HG03066 (cell line): ENCODE results near the gene SEMA5A.

ENCODE experiments used
- ATAC-seq: cut with Tn5 transposase; IDR thresholded peaks from one replicate; pipeline ENCODE4 v1.9.1; 2021; ENCODE audit warnings: low read depth; ENCODE audit not compliant: unreplicated experiment

The SEMA5A gene

GRCh38 chr5:9339206-9339818 is 206.6 kb downstream of the SEMA5A start:
- no peak for ATAC-seq

GRCh38 chr5:9338796-9339195 is 207.1 kb downstream of the SEMA5A start:
- no peak for ATAC-seq

- no peak for ATAC-seq
These were observed 207.8 kb downstream of the SEMA5A start for GRCh38 chr5:9337928-9338595.

- no peak for ATAC-seq
These were observed 209.9 kb downstream of the SEMA5A start for GRCh38 chr5:9335754-9336495.

GRCh38 chr5:9335269-9335668 is 210.6 kb downstream of the SEMA5A start:
- no peak for ATAC-seq

- ATAC-seq: no peak
These were observed 213.8 kb downstream of the SEMA5A start for GRCh38 chr5:9332026-9332425.

GRCh38 chr5:9331372-9331771 is 214.5 kb downstream of the SEMA5A start:
- no peak for ATAC-seq

- ATAC-seq: no peak
These were observed 216.8 kb downstream of the SEMA5A start for GRCh38 chr5:9329125-9329524.

GRCh38 chr5:9325549-9325948 is 220.3 kb downstream of the SEMA5A start:
- no peak for ATAC-seq

GRCh38 chr5:9324348-9325077 is 221.4 kb downstream of the SEMA5A start:
- no peak for ATAC-seq

GRCh38 chr5:9320652-9321051 is 225.2 kb downstream of the SEMA5A start:
- no peak for ATAC-seq

- no peak for ATAC-seq
These were observed 227.8 kb downstream of the SEMA5A start for GRCh38 chr5:9318031-9318430.

- ATAC-seq: no peak
These were observed 229.1 kb downstream of the SEMA5A start for GRCh38 chr5:9316733-9317132.

GRCh38 chr5:9316041-9316440 is 229.8 kb downstream of the SEMA5A start:
- no peak for ATAC-seq

GRCh38 chr5:9314558-9314957 is 231.3 kb downstream of the SEMA5A start:
- no peak for ATAC-seq

- ATAC-seq: no peak
These were observed 232.1 kb downstream of the SEMA5A start for GRCh38 chr5:9313751-9314150.

- no peak for ATAC-seq
These were observed 238.7 kb downstream of the SEMA5A start for GRCh38 chr5:9307150-9307549.

GRCh38 chr5:9302218-9302617 is 243.7 kb downstream of the SEMA5A start:
- ATAC-seq: no peak

- ATAC-seq: no peak
These were observed 244.7 kb downstream of the SEMA5A start for GRCh38 chr5:9301200-9301599.

- ATAC-seq: no peak
These were observed 248.7 kb downstream of the SEMA5A start for GRCh38 chr5:9297134-9297533.

GRCh38 chr5:9295466-9295801 is 250.4 kb downstream of the SEMA5A start:
- ATAC-seq: no peak
